HFFc6 (cell line): Measurements from ENCODE around the gene SLC44A4. TPM values are rescaled to one million over a fixed set of nuclear protein-coding genes. Genes with fewer than 3 reads are reported as not detected.
"Not testable (repeated sequence)": the region's sequence is repeated elsewhere in the genome, so short reads cannot be mapped to it uniquely, and the experiment has no call there.

ENCODE experiments used
- DNase-seq: peaks from one replicate; pipeline ENCODE4 v3.0.0-alpha.2; 2018
- H3K27ac Mint-ChIP-seq: 2 replicates; pipeline ENCODE4 v1.8.0; 2020; ENCODE audit warnings: mild to moderate bottlenecking, mixed read lengths
- H3K27me3 Mint-ChIP-seq: 2 replicates; pipeline ENCODE4 v1.8.0; 2021; ENCODE audit warnings: mild to moderate bottlenecking, moderate library complexity, mixed read lengths; ENCODE audit not compliant: insufficient read depth
- H3K36me3 Mint-ChIP-seq: 2 replicates; pipeline ENCODE4 v1.8.0; 2021; ENCODE audit warnings: low read depth, mixed read lengths
- H3K4me1 Mint-ChIP-seq: 2 replicates; pipeline ENCODE4 v1.8.0; 2020; ENCODE audit warnings: low read depth, mixed read lengths
- H3K4me3 Mint-ChIP-seq: 2 replicates; pipeline ENCODE4 v1.8.0; 2020; ENCODE audit warnings: mild to moderate bottlenecking, moderate library complexity, mixed read lengths
- H3K9me3 Mint-ChIP-seq: 2 replicates; pipeline ENCODE4 v1.8.0; 2020; ENCODE audit warnings: mild to moderate bottlenecking, mixed read lengths
- total RNA-seq, 6 experiments: library from RNA; stranded (reverse); fragmentation: NEBNext Ultra II Directional; extraction: Animal tissue kit (Norgen Biotek cat#: 25700); gene quantifications; 2 replicates in 1 of 6; 3 replicates in 5 of 6; pipeline ENCODE4 v1.2.3, GENCODE V29; 2021
- TF ChIP-seq, protein P1 (sequence below): fragments of 200-600 bp; sonication (generic); IDR thresholded peaks from 2 replicates; pipeline ENCODE4 v1.5.0; 2021; ENCODE audit warnings: antibody characterized with exemption, mild to moderate bottlenecking

The SLC44A4 gene
- total RNA-seq, 6 experiments from 2014 or later: 0.10 TPM; not detected in 5

DNA sequence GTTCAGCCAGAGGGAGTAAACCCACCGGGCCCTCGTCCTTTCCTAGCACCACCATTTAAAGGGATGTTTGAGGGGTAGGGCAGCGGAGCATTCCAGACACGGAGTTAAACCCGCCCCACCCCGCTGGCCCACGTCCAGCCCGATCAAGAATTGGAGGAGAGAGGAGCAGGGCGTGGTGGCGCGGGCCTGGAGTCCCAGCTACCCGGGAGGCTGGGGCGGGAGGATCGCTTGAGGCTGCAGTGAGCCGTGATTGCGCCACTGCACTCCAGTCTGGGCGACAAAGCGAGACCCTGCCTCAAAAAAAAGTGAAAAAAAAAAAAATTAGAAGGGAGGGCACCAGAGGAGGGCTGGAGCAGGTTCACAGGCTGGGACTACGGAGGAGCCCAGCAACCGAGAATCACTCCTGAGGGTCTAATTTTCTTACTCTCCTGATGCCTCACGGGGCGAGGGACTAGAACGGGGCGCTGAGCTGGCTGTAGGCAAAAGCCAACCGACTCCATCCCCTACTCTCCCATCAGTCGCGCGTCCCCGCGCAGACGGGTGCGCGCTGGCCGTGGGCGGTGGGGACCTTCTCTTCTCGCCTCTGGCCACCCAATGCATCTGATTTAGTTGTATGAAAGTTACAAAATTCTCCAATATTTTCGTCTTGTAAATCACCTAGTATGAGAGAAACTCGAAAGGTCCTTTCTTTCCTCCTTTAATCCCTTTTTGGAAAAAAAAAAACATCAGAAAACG, 57.3 kb downstream of the SLC44A4 start:
- Mint-ChIP-seq H3K27me3 (peaks cover 3% of the 10 kb centered on the region), H3K4me1 (peaks cover 68% of the 10 kb centered on the region), H3K36me3 (peaks cover 13% of the 10 kb centered on the region; the same call in 1 of the 2 replicates), H3K9me3 (peaks cover 7% of the 10 kb centered on the region), H3K27ac (peak overlapping the region; percentile 98), H3K4me3 (peak overlapping the region; percentile 92)
- TF ChIP-seq, protein P1, sequence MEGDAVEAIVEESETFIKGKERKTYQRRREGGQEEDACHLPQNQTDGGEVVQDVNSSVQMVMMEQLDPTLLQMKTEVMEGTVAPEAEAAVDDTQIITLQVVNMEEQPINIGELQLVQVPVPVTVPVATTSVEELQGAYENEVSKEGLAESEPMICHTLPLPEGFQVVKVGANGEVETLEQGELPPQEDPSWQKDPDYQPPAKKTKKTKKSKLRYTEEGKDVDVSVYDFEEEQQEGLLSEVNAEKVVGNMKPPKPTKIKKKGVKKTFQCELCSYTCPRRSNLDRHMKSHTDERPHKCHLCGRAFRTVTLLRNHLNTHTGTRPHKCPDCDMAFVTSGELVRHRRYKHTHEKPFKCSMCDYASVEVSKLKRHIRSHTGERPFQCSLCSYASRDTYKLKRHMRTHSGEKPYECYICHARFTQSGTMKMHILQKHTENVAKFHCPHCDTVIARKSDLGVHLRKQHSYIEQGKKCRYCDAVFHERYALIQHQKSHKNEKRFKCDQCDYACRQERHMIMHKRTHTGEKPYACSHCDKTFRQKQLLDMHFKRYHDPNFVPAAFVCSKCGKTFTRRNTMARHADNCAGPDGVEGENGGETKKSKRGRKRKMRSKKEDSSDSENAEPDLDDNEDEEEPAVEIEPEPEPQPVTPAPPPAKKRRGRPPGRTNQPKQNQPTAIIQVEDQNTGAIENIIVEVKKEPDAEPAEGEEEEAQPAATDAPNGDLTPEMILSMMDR: no peak
- no peak for DNase-seq

GRCh38 chr6:31820399-31820798, 58.4 kb downstream of the SLC44A4 start:
- Mint-ChIP-seq H3K4me1 (peaks cover 62% of the 10 kb centered on the region), H3K27ac (peak overlapping the region; percentile 98; the same call in 1 of the 2 replicates), H3K9me3 (peaks cover 10% of the 10 kb centered on the region), H3K36me3 (peaks cover 16% of the 10 kb centered on the region)
- H3K4me3 Mint-ChIP-seq, DNase-seq, H3K27me3 Mint-ChIP-seq: not testable (repeated sequence)

- H3K4me1 Mint-ChIP-seq: peaks cover 62% of the 10 kb centered on the region
- TF ChIP-seq, protein P1: no peak
- H3K36me3 Mint-ChIP-seq: peaks cover 18% of the 10 kb centered on the region
- no peak overlapping the region for H3K4me3 Mint-ChIP-seq
- H3K9me3 Mint-ChIP-seq: peaks cover 11% of the 10 kb centered on the region
- DNase-seq: no peak
- peak overlapping the region; percentile 10 for H3K27ac Mint-ChIP-seq
- H3K27me3 Mint-ChIP-seq: peaks cover 7% of the 10 kb centered on the region
Observed at GRCh38 chr6:31819871-31820299, 58.9 kb downstream of the SLC44A4 start.

- Mint-ChIP-seq H3K4me1 (peaks cover 65% of the 10 kb centered on the region), H3K36me3 (peaks cover 18% of the 10 kb centered on the region), H3K9me3 (peaks cover 11% of the 10 kb centered on the region), H3K4me3 (peak overlapping the region; percentile 86), H3K27me3 (peaks cover 11% of the 10 kb centered on the region), H3K27ac (peak overlapping the region; percentile 48)
- not testable (repeated sequence) for DNase-seq
Observed at GRCh38 chr6:31817929-31818511, 60.8 kb downstream of the SLC44A4 start.

DNA sequence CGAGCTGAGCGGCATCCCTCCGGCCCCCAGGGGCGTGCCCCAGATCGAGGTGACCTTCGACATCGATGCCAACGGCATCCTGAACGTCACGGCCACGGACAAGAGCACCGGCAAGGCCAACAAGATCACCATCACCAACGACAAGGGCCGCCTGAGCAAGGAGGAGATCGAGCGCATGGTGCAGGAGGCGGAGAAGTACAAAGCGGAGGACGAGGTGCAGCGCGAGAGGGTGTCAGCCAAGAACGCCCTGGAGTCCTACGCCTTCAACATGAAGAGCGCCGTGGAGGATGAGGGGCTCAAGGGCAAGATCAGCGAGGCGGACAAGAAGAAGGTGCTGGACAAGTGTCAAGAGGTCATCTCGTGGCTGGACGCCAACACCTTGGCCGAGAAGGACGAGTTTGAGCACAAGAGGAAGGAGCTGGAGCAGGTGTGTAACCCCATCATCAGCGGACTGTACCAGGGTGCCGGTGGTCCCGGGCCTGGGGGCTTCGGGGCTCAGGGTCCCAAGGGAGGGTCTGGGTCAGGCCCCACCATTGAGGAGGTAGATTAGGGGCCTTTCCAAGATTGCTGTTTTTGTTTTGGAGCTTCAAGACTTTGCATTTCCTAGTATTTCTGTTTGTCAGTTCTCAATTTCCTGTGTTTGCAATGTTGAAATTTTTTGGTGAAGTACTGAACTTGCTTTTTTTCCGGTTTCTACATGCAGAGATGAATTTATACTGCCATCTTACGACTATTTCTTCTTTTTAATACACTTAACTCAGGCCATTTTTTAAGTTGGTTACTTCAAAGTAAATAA, 61.5 kb downstream of the SLC44A4 start:
- Mint-ChIP-seq H3K27ac (peak overlapping the region; percentile 37), H3K36me3 (peaks cover 18% of the 10 kb centered on the region), H3K4me3 (peak overlapping the region; percentile 86), H3K4me1 (peaks cover 58% of the 10 kb centered on the region), H3K9me3 (peaks cover 11% of the 10 kb centered on the region), H3K27me3 (peaks cover 11% of the 10 kb centered on the region)
- not testable (repeated sequence) for DNase-seq

- Mint-ChIP-seq H3K27ac (peak within 1 kb of the TSS; percentile 99), H3K4me1 (peaks cover 43% of the 10 kb centered on the region)
- DNase-seq: peak; percentile 97
Observed at GRCh38 chr6:31815025-31815838, 63.6 kb downstream of the SLC44A4 start, which contains the start of the genes HSPA1A and HSPA1L. Gene HSPA1A (plus strand): TSS chr6:31815543. CDS start chr6:31815757, 214 bp downstream. Gene HSPA1L (minus strand): TSS chr6:31815283. CDS start chr6:31811972, 3,311 bp downstream.

More at GRCh38 chr6:31815025-31815838, 63.6 kb downstream of the SLC44A4 start, which contains the start of the genes HSPA1A and HSPA1L:
- Mint-ChIP-seq H3K36me3 (peaks cover 18% of the 10 kb centered on the region), H3K4me3 (peak within 1 kb of the TSS; percentile 94), H3K9me3 (peaks cover 11% of the 10 kb centered on the region), H3K27me3 (peaks cover 8% of the 10 kb centered on the region)
- TF ChIP-seq, protein P1: no peak
